ENCODE results near the gene EVA1C.
A peak's percentile ranks its signal among the peaks of the same experiment; 100 is the strongest.
"Not testable (repeated sequence)": the region's sequence is repeated elsewhere in the genome, so short reads cannot be mapped to it uniquely, and the experiment has no call there.

The EVA1C gene

DNA sequence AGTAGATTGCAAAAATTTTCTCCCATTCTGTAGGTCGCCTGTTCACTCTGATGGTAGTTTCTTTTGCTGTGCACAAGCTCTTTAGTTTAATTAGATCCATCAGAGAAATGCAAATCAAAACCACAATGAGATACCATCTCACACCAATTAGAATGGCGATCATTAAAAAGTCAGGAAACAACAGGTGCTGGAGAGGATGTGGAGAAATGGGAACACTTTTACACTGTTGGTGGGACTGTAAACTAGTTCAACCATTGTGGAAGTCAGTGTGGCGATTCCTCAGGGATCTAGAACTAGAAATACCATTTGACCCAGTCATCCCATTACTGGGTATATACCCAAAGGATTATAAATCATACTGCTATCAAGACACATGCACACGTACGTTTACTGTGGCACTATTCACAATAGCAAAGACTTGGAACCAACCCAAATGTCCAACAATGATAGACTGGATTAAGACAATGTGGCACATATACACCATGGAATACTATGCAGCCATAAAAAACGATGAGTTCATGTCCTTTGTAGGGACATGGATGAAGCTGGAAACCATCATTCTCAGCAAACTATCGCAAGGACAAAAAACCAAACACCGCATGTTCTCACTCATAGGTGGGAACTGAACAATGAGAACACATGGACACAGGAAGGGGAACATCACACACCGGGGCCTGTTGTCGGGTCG, 21.8 kb upstream of the EVA1C start:
- DNase-seq: not testable (repeated sequence)

- DNase-seq: no peak
Measured at GRCh38 chr21:32391755-32392154, 20.8 kb upstream of the EVA1C start.

DNA sequence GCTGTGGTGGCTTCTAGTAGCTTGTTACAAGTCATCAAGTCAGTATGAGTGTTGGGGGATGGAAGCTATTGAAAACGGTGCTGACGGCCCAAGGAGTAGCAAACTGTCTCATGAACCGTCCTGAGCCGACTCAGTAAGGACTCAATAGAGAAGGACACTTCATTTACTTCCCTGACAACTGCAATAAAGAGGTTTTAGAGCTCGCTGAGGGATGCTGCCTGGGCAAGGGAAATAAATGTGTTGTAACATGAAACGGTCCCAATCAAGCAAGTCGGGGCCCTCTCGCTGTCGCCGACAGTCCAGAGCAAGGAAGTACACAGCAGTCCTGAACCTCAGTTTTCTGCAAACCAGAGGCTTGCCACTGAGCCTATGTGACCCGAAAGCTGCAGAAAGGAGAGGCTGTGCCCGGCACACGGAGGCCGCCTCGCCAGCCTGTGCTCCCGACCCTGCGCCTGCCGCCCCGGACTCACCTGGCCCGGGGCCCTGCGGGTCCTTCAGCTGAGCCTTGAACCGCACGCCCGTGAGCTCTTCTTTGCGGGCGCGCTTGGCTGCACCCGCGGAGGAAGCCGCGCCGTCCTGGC, 20.1 kb upstream of the EVA1C start:
- DNase-seq: no peak

GRCh38 chr21:32392880-32393676, 19.4 kb upstream of the EVA1C start, which contains the start of gene URB1:
Gene URB1, minus strand, starts transcription at chr21:32393012. Its CDS starts 102 bp downstream, at chr21:32392910.
- DNase-seq: peak; percentile 86

- DNase-seq: no peak
Measured at GRCh38 chr21:32393677-32394001, 18.9 kb upstream of the EVA1C start.

DNA sequence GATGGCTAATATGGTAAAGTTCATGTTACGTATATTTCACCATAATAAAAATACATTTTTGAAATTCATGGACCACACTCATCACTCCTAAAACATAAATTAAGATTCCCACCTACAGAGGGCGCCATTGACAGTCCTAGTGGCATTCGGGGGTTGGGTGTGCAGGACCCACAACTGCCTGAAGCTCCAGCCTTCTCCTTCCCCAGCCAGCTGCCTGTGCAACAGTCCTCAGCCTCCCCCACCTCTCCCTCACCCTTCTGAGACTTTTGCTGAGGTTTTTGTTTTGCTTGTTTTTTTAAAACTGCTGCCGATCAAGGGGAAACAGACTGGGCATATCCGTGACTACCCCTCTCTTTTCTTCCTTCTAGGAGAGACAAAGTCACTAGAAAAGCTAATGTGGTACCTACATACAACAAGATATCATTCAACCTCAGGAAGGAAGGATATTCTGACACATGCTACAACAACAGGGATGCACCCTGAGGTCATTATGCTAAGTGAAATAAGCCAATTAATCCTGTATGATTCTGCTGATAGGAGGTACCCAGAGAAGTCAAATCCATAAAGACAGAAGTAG, 9.2 kb upstream of the EVA1C start:
- DNase-seq: peak; percentile 58

- DNase-seq: no peak
Measured at GRCh38 chr21:32406405-32406804, 6.1 kb upstream of the EVA1C start.

DNA sequence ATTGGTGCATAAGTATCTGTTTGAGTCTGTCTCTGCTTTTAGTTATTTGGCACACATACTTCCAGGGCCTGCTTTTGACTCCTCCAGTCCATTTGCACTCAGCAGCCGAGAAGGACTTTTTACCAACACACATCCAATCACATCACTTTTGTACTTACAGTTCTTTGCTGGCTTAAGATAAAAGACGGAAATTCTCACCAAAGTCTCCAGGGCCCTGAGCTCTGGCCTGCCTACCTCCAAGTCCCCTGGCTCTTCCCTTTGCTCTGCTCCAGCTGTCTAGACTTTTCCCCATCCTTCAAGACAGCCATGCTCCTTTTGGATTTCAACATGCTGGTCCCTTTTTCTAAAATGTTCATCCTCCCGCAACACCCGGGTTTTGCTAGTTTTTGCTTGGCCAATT, 2.2 kb upstream of the EVA1C start:
- DNase-seq: no peak

DNA sequence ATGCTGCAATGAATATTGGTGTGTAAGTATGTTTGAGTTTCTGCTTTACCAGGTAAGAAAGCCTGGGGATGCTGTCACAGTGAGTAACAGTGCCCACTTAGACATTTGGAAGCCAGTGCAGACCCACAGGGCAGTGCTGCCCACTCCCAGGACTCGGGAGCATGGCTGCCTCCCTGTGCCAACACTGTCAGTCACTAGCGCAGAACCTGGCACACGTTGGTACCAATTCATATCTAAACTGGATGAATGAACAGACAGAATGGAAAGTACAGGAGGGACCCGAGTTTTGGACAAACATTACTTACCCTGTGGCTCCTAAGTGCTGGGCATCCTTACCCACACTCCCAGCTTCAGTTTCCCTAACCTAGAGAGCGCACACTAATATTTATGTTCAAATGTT, 1.6 kb upstream of the EVA1C start:
- no peak for DNase-seq

GRCh38 chr21:32411350-32412161, 950 bp upstream of the EVA1C start:
- DNase-seq: peak; percentile 52

DNA sequence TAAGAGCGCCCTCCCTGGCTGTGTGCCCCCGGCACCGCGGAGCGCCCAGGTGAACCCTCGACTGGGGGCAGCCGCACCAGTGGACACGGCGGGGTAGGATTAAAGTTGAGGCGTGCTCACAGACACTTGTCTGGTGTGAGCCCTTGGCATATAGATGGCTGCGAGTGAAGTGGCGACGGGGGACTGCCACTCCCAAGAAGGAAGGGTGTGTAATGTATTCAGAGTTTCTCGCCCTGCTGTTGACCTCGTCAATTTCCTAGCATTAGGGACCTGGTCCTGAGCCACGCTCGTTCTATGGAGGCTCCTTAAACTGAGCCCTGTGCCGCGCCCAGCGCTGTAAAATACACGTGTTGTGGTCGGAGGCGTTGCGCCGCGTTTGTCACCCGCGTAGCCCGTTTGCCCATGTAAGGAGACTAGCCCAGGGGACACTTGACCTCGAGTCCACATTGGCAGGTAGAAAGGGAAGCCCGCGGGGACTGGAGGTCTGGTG, 554 bp downstream of the EVA1C start:
- no peak for DNase-seq

GRCh38 chr21:32413697-32414578, 1.4 kb downstream of the EVA1C start:
- DNase-seq: peak; percentile 28

DNA sequence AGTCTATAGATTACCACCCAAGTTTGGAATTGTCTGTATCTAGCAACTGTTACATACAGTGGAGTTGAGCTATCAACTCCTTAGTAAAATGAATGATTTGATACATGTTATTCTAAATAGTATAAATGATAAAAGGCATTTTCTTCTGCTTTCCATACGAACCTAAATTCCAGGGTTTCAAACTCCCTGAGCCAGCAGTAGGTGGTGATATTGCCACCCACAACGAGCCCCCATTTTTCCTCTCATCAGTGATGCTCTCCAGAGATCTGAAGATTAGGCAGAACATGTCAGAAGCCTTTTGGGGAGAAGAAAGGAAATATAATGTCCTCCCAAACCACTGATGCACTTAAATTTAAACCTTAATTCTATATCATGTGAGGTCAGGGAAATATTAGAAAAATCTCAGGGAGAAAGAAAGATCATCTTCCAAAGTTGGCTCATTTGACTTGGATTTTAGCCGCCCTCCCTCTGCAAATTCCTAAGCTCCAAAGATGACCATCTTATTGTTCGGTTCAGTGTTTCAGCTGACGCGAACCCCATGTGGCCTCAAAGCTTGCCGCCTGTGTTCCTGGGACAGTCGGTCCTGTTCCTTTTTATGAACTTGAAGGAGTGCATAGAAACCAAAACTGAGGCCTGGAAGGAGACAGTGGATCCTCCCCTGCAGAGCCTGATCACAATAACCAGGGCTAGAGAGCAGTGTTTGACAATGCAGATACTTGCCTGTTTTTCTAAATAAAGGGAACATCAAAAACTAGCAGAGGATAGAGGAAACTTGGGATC, 2.3 kb downstream of the EVA1C start:
- DNase-seq: no peak

- DNase-seq: no peak
Measured at GRCh38 chr21:32415451-32416398, 3.2 kb downstream of the EVA1C start.

DNA sequence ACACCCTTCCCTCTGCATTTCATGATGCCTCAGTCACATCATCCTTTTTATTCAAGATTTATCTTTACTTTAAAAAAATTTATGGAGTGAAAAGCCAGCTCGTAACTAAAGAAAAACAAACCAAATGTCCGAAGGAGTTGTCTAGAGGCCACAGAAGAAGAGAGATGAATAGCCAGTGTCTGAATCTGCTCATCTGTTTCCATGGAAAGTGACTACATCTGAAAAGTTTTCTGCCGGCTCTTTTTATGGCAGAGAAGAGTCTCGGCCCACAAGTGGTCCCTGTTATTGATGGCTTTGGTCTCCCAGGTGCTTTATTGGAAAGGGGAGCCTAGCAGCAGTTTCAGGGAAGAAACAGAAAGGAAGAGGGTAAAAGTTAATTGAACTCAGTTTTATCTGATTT, 5.6 kb downstream of the EVA1C start:
- no peak for DNase-seq

DNA sequence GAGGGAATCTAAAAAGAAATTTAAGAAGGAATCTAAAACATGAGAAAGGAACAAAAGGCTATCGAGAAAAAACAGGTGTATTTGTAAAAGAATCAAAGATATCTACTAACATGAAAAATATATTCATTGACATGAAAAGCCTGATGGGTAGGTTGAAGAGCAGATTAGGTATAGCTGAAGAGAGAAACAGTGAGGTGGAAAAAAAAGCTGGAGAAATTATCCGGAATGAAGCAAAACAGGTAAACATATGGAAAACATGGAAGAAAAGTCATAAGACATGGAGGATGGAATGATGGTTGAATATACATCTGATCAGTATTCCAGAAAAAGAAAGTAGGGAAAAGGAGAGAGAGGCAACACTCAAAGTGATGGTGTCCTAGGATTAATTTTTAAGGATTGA, 9.6 kb downstream of the EVA1C start:
- DNase-seq: no peak

DNA sequence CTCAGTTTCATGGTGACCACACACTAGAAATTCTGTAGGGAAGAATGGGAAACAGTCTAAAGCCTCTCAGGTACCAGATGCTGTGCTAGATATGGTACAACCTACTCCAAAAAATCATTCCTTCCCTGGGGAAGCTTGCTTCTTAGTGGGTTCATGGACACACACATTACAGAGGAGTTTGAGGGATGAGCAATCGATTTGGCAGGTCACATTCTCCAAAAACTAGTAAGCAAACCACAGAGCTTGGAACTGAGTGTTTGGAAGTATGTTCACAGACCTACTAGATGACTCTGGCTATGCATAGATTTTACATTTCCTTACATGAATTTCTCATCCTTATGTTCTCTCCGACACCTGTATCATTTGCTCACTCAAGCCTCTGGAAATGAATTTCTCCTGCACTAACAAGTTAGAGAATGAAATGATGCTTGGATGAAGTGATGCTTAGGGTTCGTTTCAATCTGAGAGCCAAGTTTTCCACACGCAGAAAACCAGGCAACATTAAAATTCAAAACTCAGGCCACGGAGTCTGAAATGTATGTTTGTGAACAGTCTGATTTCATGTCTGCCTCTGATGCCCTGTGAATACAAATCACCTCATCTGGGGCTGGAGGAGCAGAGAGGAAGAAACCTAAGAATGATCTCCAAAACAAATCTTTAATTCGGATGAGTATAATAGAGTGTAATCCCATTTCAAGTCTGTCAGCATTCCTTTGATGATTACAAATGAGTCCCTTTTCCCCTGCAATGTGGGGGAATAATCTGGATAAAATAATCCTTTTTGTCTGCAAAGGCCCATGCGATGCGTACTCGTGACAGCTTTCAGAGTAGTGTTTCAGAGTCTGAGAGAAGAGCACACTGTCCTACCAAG, 11.0 kb downstream of the EVA1C start:
- DNase-seq: no peak

GRCh38 chr21:32424191-32424535, 11.7 kb downstream of the EVA1C start:
- DNase-seq: no peak

GRCh38 chr21:32424674-32425073, 12.2 kb downstream of the EVA1C start:
- DNase-seq: no peak
